Tibial nerve (tissue), 4 donors: ENCODE data around the gene C9orf72. TPM values are rescaled to one million over a fixed set of nuclear protein-coding genes. Genes with fewer than 3 reads are reported as not detected.

Experiments used
- DNase-seq, 2 donors: peaks; one replicate each; pipeline ENCODE4 v3.0.0-alpha.2; 2019; ENCODE audit warnings: low spot score in 2 of 2
- H3K27ac ChIP-seq, 4 donors: fragments of 200-600 bp; sonication (generic) in 3 of 4; one replicate each; pipeline ENCODE4 v1.5.1; 2017 to 2019; ENCODE audit warnings: mild to moderate bottlenecking in 1 of 4
- H3K27me3 ChIP-seq, 2 donors: fragments of 200-600 bp; sonication (generic) in 1 of 2; one replicate each; pipeline versions ENCODE4 v1.5.1 to v1.6.0; 2017 to 2019
- H3K36me3 ChIP-seq, 3 donors: fragments of 200-600 bp; sonication (generic); one replicate each; pipeline ENCODE4 v1.5.1; 2018 to 2019
- H3K4me1 ChIP-seq, 4 donors: fragments of 200-600 bp; sonication (generic) in 3 of 4; one replicate each; pipeline ENCODE4 v1.5.1; 2017 to 2019
- H3K4me3 ChIP-seq, 4 donors: fragments of 200-600 bp; sonication (generic) in 3 of 4; one replicate each; pipeline ENCODE4 v1.5.1; 2017 to 2019; ENCODE audit warnings: mild to moderate bottlenecking in 1 of 4, moderate library complexity in 1 of 4
- H3K9me3 ChIP-seq, 4 donors: fragments of 200-600 bp; sonication (generic) in 3 of 4; one replicate each; pipeline ENCODE4 v1.5.1; 2017 to 2019
- EP300 ChIP-seq, 2 donors: sonication (generic); formaldehyde crosslinking; IDR thresholded peaks; one replicate each; pipeline ENCODE4 v1.6.1; 2017; ENCODE audit warnings: antibody characterized with exemption in 2 of 2, mild to moderate bottlenecking in 1 of 2
- POLR2A ChIP-seq, 2 donors: fragments of 450-650 bp; IDR thresholded peaks; one replicate each; pipeline ENCODE4 v1.6.1; 2017; ENCODE audit warnings: antibody characterized with exemption in 2 of 2, mild to moderate bottlenecking in 2 of 2, moderate library complexity in 2 of 2
- WGBS, 2 donors: methylation state at CpG; one replicate each; pipeline ENCODE4 v1.1.5; 2018; 5-methylcytosine and 5-hydroxymethylcytosine counted together
- total RNA-seq, 4 donors: library from RNA; depleted of rRNA; stranded (reverse); fragments of >200 nt; gene quantifications; one replicate each; pipeline ENCODE4 v1.1.0, GENCODE V29; 2016
- TF ChIP-seq, protein P1 (sequence below), 5 experiments: fragments of 200-600 bp in 3 of 5; fragments of 450-650 bp in 2 of 5; sonication (generic) in 3 of 5; IDR thresholded peaks; one replicate each; pipeline ENCODE4 v1.5.1; 2016 to 2019; ENCODE audit warnings: antibody characterized with exemption in 5 of 5, mild to moderate bottlenecking in 3 of 5, moderate library complexity in 2 of 5

Gene C9orf72
- total RNA-seq, 4 donors from 2014 or later, result 19.0 to 23.8 (median 20.7) TPM

DNA sequence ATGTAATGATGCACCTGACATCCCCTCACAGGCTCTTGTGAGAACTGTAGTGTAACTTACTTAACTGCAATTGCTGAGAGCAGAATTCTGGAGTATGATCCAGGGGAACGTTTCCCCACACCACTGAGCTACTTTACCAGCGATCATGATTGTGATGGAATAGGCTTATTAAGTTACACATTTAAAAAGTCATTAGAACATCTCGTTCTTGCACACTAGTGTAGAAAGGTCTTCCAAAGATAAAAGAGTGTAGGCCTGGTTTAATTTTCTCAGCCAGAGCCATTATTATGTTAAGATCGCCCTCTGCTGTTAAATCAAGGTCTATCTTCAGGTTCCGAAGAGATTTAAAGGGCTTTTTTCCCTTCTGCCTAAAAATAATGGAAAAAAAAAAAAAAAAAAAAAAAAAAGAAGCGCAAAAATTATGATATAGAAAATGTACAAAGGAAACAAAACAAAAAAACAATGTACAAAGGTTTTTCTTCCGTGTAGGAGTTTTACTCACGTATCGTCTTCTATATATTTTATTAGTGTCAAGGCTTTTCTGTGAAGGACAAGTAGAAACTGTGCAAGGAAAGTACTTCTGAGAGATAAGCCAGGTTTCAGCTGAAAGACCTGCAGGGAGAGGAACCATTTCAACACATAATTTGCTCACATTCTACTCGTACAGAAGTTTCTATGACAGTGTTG is 25.1 kb downstream of the C9orf72 start:
- Histone ChIP-seq H3K27ac (peak overlapping the region in 1 of 4 donors; percentile 57), H3K9me3 (no peaks in the 10 kb centered on the region), H3K27me3 (no peaks in the 10 kb centered on the region), H3K4me3 (no peak overlapping the region), H3K4me1 (peaks cover 0 to 6% (median 0%) of the 10 kb centered on the region in 4 donors), H3K36me3 (peaks cover 0 to 30% (median 0%) of the 10 kb centered on the region in 3 donors)
- WGBS, 2 donors, result 39 to 42% methylated on average over 10 of the region's 10 CpGs
- TF ChIP-seq EP300 (IDR thresholded peaks at IDR 0.05) (peak in 1 of 2 donors; percentile 25), POLR2A (IDR thresholded peaks at IDR 0.05) (no peak)
- TF ChIP-seq, protein P1, sequence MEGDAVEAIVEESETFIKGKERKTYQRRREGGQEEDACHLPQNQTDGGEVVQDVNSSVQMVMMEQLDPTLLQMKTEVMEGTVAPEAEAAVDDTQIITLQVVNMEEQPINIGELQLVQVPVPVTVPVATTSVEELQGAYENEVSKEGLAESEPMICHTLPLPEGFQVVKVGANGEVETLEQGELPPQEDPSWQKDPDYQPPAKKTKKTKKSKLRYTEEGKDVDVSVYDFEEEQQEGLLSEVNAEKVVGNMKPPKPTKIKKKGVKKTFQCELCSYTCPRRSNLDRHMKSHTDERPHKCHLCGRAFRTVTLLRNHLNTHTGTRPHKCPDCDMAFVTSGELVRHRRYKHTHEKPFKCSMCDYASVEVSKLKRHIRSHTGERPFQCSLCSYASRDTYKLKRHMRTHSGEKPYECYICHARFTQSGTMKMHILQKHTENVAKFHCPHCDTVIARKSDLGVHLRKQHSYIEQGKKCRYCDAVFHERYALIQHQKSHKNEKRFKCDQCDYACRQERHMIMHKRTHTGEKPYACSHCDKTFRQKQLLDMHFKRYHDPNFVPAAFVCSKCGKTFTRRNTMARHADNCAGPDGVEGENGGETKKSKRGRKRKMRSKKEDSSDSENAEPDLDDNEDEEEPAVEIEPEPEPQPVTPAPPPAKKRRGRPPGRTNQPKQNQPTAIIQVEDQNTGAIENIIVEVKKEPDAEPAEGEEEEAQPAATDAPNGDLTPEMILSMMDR (IDR thresholded peaks at IDR 0.05), result peak in 3 of 5 experiments; percentile 32 to 65 (median 39)
- DNase-seq, result peak in 1 of 2 donors; percentile 49

DNA sequence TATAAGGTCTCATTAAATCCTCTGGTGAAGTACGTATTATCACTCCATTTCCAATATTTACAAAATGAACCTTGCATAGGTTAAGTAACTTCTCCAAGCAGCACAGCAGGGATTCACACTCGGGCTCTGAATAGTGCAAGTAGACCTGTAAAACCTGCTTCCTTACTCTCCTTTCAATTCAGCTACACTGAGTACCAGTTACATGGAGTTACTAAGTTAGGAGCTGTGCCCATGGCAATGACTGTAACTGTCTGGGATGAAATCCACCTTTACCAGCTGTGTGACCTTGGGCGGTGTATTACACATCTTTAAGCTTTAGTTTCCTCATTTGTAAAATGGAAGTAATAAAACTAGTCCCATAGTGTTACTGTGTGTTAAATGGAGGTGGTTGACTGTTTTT is 27.8 kb downstream of the C9orf72 start:
- H3K4me3 ChIP-seq, result no peak overlapping the region
- no peaks in the 10 kb centered on the region for H3K27me3 ChIP-seq
- no peak for DNase-seq
- peak overlapping the region in 1 of 4 donors; percentile 4 for H3K27ac ChIP-seq
- WGBS, 2 donors, result 98 to 100% methylated on average over 3 of the region's 3 CpGs
- no peak for TF ChIP-seq POLR2A (IDR thresholded peaks at IDR 0.05)
- no peak for TF ChIP-seq EP300 (IDR thresholded peaks at IDR 0.05)
- TF ChIP-seq, protein P1 (IDR thresholded peaks at IDR 0.05), result no peak
- no peaks in the 10 kb centered on the region for H3K9me3 ChIP-seq
- peaks cover 0 to 16% (median 0%) of the 10 kb centered on the region in 3 donors for H3K36me3 ChIP-seq
- peaks cover 0 to 25% (median 3%) of the 10 kb centered on the region in 4 donors for H3K4me1 ChIP-seq

DNA sequence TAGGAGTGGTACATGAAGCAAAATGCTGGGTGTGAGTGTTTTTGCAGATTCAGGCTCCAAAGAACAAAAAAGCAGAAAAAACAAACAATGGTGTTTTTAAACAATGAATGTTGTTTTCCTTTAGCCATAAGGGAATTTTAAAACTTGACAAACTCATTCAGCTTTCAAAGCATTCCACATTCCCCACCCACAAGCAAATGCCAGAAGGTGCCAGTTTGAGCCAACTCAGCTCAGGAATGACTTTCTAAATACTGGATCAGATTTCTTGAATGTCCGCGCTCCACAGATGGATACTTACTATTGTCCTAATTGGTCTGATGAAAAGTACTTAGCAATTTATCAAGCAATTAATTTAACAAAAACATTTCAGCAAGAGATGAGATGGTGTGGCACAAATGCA is 30.8 kb downstream of the C9orf72 start:
- no peak for DNase-seq
- H3K36me3 ChIP-seq, result peaks cover 0 to 16% (median 0%) of the 10 kb centered on the region in 3 donors
- H3K9me3 ChIP-seq, result no peaks in the 10 kb centered on the region
- 58 to 60% methylated on average over 2 of the region's 2 CpGs for WGBS, 2 donors
- H3K4me1 ChIP-seq, result peaks cover 0 to 43% (median 8%) of the 10 kb centered on the region in 4 donors
- H3K27me3 ChIP-seq, result no peaks in the 10 kb centered on the region
- TF ChIP-seq EP300 (IDR thresholded peaks at IDR 0.05) (no peak), POLR2A (IDR thresholded peaks at IDR 0.05) (no peak)
- TF ChIP-seq, protein P1 (IDR thresholded peaks at IDR 0.05), result no peak
- no peak overlapping the region for H3K4me3 ChIP-seq
- peak overlapping the region in 2 of 4 donors; percentile 48 to 73 for H3K27ac ChIP-seq

DNA sequence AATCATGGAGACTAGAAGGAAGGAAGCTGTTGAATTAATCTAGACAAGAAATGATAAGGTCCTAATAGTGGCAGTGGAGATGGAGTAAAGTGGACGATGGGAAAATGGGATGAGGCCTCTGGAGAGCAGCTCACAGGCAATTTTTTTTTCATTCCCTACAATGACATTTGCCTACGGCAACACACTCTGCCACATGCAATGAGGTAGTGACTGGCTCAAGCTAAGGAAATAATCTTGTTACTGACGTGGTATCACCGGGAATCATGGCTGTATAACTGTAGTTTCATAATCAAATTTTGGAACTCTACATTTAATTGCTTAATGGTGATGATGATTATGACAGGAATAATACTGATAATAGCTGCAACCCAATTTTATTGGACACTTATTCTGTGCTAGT is 31.5 kb downstream of the C9orf72 start:
- H3K27me3 ChIP-seq, result no peaks in the 10 kb centered on the region
- no peak for DNase-seq
- peaks cover 0 to 40% (median 8%) of the 10 kb centered on the region in 4 donors for H3K4me1 ChIP-seq
- H3K4me3 ChIP-seq, result no peak overlapping the region
- TF ChIP-seq EP300 (IDR thresholded peaks at IDR 0.05) (no peak), POLR2A (IDR thresholded peaks at IDR 0.05) (no peak)
- TF ChIP-seq, protein P1 (IDR thresholded peaks at IDR 0.05), result no peak
- no peaks in the 10 kb centered on the region for H3K9me3 ChIP-seq
- H3K36me3 ChIP-seq, result peaks cover 0 to 12% (median 0%) of the 10 kb centered on the region in 3 donors
- WGBS, 2 donors, result 93 to 96% methylated on average over 4 of the region's 4 CpGs
- peak overlapping the region in 2 of 4 donors; percentile 56 to 73 for H3K27ac ChIP-seq

DNA sequence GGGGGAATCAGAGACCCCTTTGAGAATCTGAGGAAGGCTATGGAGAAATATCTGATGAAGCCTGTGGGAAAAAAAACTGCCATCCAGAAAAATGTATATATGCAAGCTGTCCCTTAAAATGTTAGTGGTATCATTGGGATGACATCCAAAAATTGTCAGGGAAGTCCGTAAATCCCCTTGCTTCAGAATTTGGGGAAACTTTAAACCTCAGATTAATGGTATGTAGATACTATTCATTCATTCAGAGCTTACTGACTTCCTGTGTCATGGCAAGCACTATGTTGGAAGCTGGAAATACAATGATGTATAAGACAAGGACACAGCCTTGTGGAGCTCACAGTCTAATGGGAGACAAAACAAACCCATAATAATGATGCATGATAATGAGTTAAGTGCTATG is 32.8 kb downstream of the C9orf72 start:
- TF ChIP-seq EP300 (IDR thresholded peaks at IDR 0.05) (no peak), POLR2A (IDR thresholded peaks at IDR 0.05) (no peak)
- TF ChIP-seq, protein P1 (IDR thresholded peaks at IDR 0.05), result no peak
- H3K36me3 ChIP-seq, result peaks cover 0 to 12% (median 0%) of the 10 kb centered on the region in 3 donors
- peaks cover 0 to 45% (median 8%) of the 10 kb centered on the region in 4 donors for H3K4me1 ChIP-seq
- DNase-seq, result no peak
- H3K27me3 ChIP-seq, result no peaks in the 10 kb centered on the region
- no peaks in the 10 kb centered on the region for H3K9me3 ChIP-seq
- 38 to 39% methylated on average over 1 of the region's 1 CpG for WGBS, 2 donors
- H3K27ac ChIP-seq, result peak overlapping the region in 3 of 4 donors; percentile 31 to 90 (median 85)
- no peak overlapping the region for H3K4me3 ChIP-seq
